Stomach (tissue), 9 donors: Measurements from ENCODE around the gene RALA. TPM values are rescaled to one million over a fixed set of nuclear protein-coding genes. Genes with fewer than 3 reads are reported as not detected.

Source experiments
- DNase-seq, 2 donors: peaks; one replicate each; pipeline versions ENCODE4 v3.0.0 to v3.0.0-alpha.2; 2013 to 2019
- H3K27ac ChIP-seq, 5 donors: fragments of 200-600 bp in 4 of 5; sonication (generic) in 4 of 5; one replicate each; pipeline ENCODE4 v1.5.1; 2013 to 2019; ENCODE audit warnings: mild to moderate bottlenecking in 1 of 5, moderate library complexity in 1 of 5
- H3K27me3 ChIP-seq, 3 donors: fragments of 200-600 bp; sonication (generic); one replicate each; pipeline ENCODE4 v1.5.1; 2017 to 2019; ENCODE audit warnings: mixed run types in 1 of 3
- H3K36me3 ChIP-seq, 4 donors: fragments of 200-600 bp; sonication (generic); 1 replicate in 3 of 4; 2 replicates in 1 of 4; pipeline ENCODE4 v1.5.1; 2016 to 2019
- H3K4me1 ChIP-seq, 4 donors: fragments of 200-600 bp; sonication (generic); one replicate each; pipeline ENCODE4 v1.5.1; 2016 to 2019
- H3K4me3 ChIP-seq, 4 donors: fragments of 200-600 bp; sonication (generic) in 3 of 4; one replicate each; pipeline ENCODE4 v1.5.1; 2016 to 2019; ENCODE audit warnings: mild to moderate bottlenecking in 1 of 4
- H3K9me3 ChIP-seq, 4 donors: fragments of 200-600 bp; sonication (generic); one replicate each; pipeline ENCODE4 v1.5.1; 2016 to 2019
- EP300 ChIP-seq: sonication (generic); formaldehyde crosslinking; IDR thresholded peaks from one replicate; pipeline ENCODE4 v1.6.1; 2017; ENCODE audit warnings: antibody characterized with exemption
- POLR2A ChIP-seq, 4 donors: fragments of 450-650 bp; IDR thresholded peaks; one replicate each; pipeline ENCODE4 v1.6.1; 2016; ENCODE audit warnings: antibody characterized with exemption in 4 of 4, control low read depth in 2 of 4, mild to moderate bottlenecking in 1 of 4, moderate library complexity in 1 of 4
- POLR2AphosphoS5 ChIP-seq, 3 donors: sonication (generic); formaldehyde crosslinking; IDR thresholded peaks; one replicate each; pipeline ENCODE4 v1.6.1; 2016; ENCODE audit warnings: antibody characterized with exemption in 3 of 3
- WGBS, 5 donors: extraction: QIAGEN DNeasy Blood & Tissue Kit in 3 of 5; methylation state at CpG; one replicate each; pipeline versions ENCODE4 v1.1.5 to v1.1.7; 2013 to 2018; 5-methylcytosine and 5-hydroxymethylcytosine counted together
- intact Hi-C: fragments of 100-400 bp; cut with DNase I; formaldehyde crosslinking; loops from one replicate; pipeline ENCODE4 v1.15.1; 2023; ENCODE audit warnings: low total_unique reads
- polyA plus RNA-seq, 3 donors: library from polyadenylated mRNA; stranded (reverse); fragments of 200-250 nt; gene quantifications; one replicate each; pipeline ENCODE4 v1.2.3, GENCODE V29; 2013
- total RNA-seq, 5 donors: library from RNA; depleted of rRNA; stranded (reverse); fragments of >200 nt; gene quantifications; one replicate each; pipeline versions ENCODE4 v1.1.0 to v1.2.3, GENCODE V29; 2014 to 2016
- TF ChIP-seq, protein P1 (sequence below), 7 experiments: fragments of 450-650 bp in 4 of 7; fragments of 200-600 bp in 3 of 7; sonication (generic) in 3 of 7; IDR thresholded peaks; one replicate each; pipeline ENCODE4 v1.5.1; 2016 to 2019; ENCODE audit warnings: antibody characterized with exemption in 7 of 7, control low read depth in 2 of 7, mild to moderate bottlenecking in 1 of 7
- donor health status: healthy with polysubstance abuse.
- donor health status: Bipolar disorder and iron deficiency.
- donor health status: healthy.

Gene RALA
- total and polyA plus RNA-seq, 8 donors = 10.6 to 57.0 (median 31.6) TPM

DNA sequence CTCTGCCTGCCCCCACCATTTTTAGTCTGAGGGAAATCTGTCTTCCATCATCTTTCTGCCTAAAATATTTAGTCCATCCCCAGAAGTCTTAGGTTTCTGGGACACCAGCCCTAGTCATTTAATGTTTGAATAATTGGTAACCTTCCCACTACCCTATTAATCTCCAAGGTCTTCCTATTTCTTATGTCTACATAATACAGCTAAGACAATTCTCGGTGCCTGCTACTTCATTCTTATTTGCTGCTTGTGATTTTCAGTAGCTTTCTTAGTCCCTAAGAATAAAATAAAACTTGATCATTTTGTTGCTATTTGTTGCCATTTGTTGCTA lies 11.1 kb downstream of the RALA start:
- H3K27ac ChIP-seq = no peak overlapping the region
- H3K4me3 ChIP-seq = no peak overlapping the region
- H3K36me3 ChIP-seq = peaks cover 0 to 34% (median 25%) of the 10 kb centered on the region in 4 donors
- DNase-seq = no peak
- 85 to 96% (median 89%) methylated on average over 1 of the region's 1 CpG for WGBS, 5 donors
- intact Hi-C loops = no loop called here
- TF ChIP-seq EP300 = no peak
- no peak for TF ChIP-seq POLR2AphosphoS5 (IDR thresholded peaks at IDR 0.05)
- no peak for TF ChIP-seq POLR2A (IDR thresholded peaks at IDR 0.05)
- TF ChIP-seq, protein P1, sequence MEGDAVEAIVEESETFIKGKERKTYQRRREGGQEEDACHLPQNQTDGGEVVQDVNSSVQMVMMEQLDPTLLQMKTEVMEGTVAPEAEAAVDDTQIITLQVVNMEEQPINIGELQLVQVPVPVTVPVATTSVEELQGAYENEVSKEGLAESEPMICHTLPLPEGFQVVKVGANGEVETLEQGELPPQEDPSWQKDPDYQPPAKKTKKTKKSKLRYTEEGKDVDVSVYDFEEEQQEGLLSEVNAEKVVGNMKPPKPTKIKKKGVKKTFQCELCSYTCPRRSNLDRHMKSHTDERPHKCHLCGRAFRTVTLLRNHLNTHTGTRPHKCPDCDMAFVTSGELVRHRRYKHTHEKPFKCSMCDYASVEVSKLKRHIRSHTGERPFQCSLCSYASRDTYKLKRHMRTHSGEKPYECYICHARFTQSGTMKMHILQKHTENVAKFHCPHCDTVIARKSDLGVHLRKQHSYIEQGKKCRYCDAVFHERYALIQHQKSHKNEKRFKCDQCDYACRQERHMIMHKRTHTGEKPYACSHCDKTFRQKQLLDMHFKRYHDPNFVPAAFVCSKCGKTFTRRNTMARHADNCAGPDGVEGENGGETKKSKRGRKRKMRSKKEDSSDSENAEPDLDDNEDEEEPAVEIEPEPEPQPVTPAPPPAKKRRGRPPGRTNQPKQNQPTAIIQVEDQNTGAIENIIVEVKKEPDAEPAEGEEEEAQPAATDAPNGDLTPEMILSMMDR (IDR thresholded peaks at IDR 0.05) = no peak
- peaks cover 3 to 31% (median 12%) of the 10 kb centered on the region in 4 donors for H3K4me1 ChIP-seq
- no peaks in the 10 kb centered on the region for H3K9me3 ChIP-seq
- no peaks in the 10 kb centered on the region for H3K27me3 ChIP-seq

DNA sequence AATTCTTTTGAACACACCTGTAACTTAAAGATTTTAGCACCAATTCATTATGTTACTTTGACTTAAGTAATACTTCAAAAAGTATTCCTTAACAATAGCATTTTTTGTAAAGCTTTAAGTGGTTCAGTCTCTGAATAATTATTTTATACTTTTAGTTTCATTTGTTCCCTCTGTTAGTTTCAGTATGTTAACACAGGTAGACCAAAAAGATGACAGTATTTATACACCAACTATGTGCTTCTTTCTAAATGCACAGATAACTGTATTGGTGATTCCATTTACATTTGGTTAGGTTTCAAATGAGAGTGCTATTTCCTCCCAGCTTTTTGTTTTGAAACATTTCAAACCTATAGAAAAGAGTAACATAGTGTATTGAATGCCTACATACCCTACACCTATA lies 14.0 kb downstream of the RALA start:
- TF ChIP-seq POLR2AphosphoS5 (IDR thresholded peaks at IDR 0.05) (no peak), EP300 (no peak), POLR2A (IDR thresholded peaks at IDR 0.05) (no peak)
- TF ChIP-seq, protein P1 (IDR thresholded peaks at IDR 0.05) = no peak
- DNase-seq = no peak
- intact Hi-C loops = no loop called here
- Histone ChIP-seq H3K36me3 (peaks cover 0 to 16% (median 12%) of the 10 kb centered on the region in 4 donors), H3K4me3 (no peak overlapping the region), H3K27ac (no peak overlapping the region), H3K4me1 (peaks cover 0 to 36% (median 18%) of the 10 kb centered on the region in 4 donors), H3K27me3 (no peaks in the 10 kb centered on the region), H3K9me3 (no peaks in the 10 kb centered on the region)

DNA sequence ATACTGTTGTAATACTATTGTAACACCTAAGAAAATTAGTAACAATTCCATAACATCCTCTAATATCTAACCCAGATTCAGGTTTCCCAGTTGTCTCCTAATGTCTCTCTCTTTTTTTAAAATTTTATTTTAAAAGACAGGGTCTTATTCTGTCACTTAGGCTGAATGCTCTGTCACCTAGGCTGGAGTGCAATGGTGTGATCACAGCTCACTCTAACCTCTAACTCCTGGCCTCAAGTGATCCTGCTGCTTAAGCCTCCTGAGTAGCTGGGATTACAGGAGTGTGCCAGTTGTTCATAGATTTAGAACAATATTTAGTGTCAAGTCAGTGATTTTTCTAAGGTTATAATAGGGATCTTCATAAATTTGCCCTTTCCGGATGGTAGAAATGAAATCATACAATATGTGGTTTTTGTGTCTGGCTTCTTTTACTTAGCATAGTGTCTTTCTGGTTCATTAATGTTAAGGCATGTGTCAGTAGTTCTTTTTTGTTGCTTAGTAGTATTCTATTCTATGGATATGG lies 14.7 kb downstream of the RALA start:
- intact Hi-C loops = no loop called here
- Histone ChIP-seq H3K4me1 (peaks cover 0 to 33% (median 16%) of the 10 kb centered on the region in 4 donors), H3K9me3 (no peaks in the 10 kb centered on the region), H3K27ac (no peak overlapping the region), H3K36me3 (peaks cover 0 to 13% (median 12%) of the 10 kb centered on the region in 4 donors), H3K27me3 (no peaks in the 10 kb centered on the region), H3K4me3 (no peak overlapping the region)
- WGBS, 5 donors = 98 to 100% (median 100%) methylated on average over 1 of the region's 1 CpG
- TF ChIP-seq, protein P1 (IDR thresholded peaks at IDR 0.05) = no peak
- TF ChIP-seq POLR2AphosphoS5 (IDR thresholded peaks at IDR 0.05) = no peak
- TF ChIP-seq EP300 = no peak
- TF ChIP-seq POLR2A (IDR thresholded peaks at IDR 0.05) = no peak
- no peak for DNase-seq

DNA sequence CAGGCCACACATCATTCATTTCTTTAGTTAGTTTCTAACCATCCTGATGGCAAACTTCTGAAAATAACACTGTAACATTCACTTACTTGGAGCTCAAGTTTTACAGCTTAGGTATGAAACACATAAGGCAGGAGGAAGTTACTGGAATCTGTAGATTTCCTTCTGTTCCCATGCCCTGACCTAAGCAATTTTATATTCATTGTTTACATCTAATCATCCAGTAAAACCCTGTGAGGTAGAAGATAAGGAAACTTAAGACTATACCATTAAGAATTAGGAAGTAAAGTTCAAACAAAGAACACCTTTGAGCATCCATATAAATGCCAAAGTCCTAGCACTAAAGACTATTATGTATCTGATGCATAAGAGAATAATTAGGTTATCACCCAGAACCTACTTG lies 19.5 kb downstream of the RALA start:
- Histone ChIP-seq H3K27me3 (no peaks in the 10 kb centered on the region), H3K4me1 (peaks cover 0 to 65% (median 19%) of the 10 kb centered on the region in 4 donors), H3K4me3 (no peak overlapping the region), H3K36me3 (no peaks in the 10 kb centered on the region), H3K27ac (no peak overlapping the region), H3K9me3 (no peaks in the 10 kb centered on the region)
- TF ChIP-seq POLR2AphosphoS5 (IDR thresholded peaks at IDR 0.05) = no peak
- TF ChIP-seq EP300 = no peak
- DNase-seq = no peak
- intact Hi-C loops = no loop called here

DNA sequence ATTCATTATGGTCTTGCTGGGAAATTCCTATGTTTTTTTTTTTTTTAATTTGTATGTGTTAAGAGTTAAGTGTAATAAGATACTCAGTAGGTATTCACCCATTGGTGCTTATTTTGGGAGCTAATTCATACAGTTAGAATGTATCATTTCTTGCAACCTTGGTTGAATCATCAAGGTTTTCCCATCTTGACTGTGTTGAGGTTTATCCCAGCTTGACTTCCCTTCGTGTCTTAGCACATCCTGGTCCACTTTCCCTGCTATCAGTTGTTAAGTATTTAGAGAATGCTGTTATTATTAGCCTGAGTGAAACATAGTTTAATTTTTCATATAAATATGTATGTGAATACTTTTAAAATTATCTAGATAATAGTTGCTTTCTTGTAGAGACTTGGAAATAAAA lies 20.8 kb downstream of the RALA start:
- Histone ChIP-seq H3K9me3 (no peaks in the 10 kb centered on the region), H3K4me3 (no peak overlapping the region), H3K36me3 (no peaks in the 10 kb centered on the region), H3K4me1 (peaks cover 0 to 66% (median 21%) of the 10 kb centered on the region in 4 donors), H3K27ac (no peak overlapping the region), H3K27me3 (no peaks in the 10 kb centered on the region)
- 29 to 76% (median 51%) methylated on average over 1 of the region's 1 CpG for WGBS, 5 donors
- no peak for TF ChIP-seq POLR2A (IDR thresholded peaks at IDR 0.05)
- TF ChIP-seq, protein P1 (IDR thresholded peaks at IDR 0.05) = no peak
- TF ChIP-seq POLR2AphosphoS5 (IDR thresholded peaks at IDR 0.05) = no peak
- intact Hi-C loops = no loop called here
- no peak for DNase-seq
